ENCODE results near the gene CST1.

GRCh38 chr20:23721962-23722361 lies 28.8 kb downstream of the CST1 start:
- TF ChIP-seq CTCF (IDR thresholded peaks at IDR 0.05; ENCODE audit: insufficient read depth, low read length), result no peak
- TF ChIP-seq, protein P1, sequence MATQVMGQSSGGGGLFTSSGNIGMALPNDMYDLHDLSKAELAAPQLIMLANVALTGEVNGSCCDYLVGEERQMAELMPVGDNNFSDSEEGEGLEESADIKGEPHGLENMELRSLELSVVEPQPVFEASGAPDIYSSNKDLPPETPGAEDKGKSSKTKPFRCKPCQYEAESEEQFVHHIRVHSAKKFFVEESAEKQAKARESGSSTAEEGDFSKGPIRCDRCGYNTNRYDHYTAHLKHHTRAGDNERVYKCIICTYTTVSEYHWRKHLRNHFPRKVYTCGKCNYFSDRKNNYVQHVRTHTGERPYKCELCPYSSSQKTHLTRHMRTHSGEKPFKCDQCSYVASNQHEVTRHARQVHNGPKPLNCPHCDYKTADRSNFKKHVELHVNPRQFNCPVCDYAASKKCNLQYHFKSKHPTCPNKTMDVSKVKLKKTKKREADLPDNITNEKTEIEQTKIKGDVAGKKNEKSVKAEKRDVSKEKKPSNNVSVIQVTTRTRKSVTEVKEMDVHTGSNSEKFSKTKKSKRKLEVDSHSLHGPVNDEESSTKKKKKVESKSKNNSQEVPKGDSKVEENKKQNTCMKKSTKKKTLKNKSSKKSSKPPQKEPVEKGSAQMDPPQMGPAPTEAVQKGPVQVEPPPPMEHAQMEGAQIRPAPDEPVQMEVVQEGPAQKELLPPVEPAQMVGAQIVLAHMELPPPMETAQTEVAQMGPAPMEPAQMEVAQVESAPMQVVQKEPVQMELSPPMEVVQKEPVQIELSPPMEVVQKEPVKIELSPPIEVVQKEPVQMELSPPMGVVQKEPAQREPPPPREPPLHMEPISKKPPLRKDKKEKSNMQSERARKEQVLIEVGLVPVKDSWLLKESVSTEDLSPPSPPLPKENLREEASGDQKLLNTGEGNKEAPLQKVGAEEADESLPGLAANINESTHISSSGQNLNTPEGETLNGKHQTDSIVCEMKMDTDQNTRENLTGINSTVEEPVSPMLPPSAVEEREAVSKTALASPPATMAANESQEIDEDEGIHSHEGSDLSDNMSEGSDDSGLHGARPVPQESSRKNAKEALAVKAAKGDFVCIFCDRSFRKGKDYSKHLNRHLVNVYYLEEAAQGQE (IDR thresholded peaks at IDR 0.05; ENCODE audit: insufficient replicate concordance, low read depth), result no peak

Measured in HL-60 (cell line).